C4-2B (cell line): ENCODE data around the gene MIPEP.

Experiments
- ZFX ChIP-seq: fragments of 450-650 bp; IDR thresholded peaks from 2 replicates; pipeline ENCODE4 v1.6.1; 2017
- TF ChIP-seq, protein P1 (sequence below): fragments of 450-650 bp; conservative IDR thresholded peaks from 2 replicates; pipeline ENCODE4 v1.5.1; 2017; ENCODE audit warnings: mild to moderate bottlenecking

DNA sequence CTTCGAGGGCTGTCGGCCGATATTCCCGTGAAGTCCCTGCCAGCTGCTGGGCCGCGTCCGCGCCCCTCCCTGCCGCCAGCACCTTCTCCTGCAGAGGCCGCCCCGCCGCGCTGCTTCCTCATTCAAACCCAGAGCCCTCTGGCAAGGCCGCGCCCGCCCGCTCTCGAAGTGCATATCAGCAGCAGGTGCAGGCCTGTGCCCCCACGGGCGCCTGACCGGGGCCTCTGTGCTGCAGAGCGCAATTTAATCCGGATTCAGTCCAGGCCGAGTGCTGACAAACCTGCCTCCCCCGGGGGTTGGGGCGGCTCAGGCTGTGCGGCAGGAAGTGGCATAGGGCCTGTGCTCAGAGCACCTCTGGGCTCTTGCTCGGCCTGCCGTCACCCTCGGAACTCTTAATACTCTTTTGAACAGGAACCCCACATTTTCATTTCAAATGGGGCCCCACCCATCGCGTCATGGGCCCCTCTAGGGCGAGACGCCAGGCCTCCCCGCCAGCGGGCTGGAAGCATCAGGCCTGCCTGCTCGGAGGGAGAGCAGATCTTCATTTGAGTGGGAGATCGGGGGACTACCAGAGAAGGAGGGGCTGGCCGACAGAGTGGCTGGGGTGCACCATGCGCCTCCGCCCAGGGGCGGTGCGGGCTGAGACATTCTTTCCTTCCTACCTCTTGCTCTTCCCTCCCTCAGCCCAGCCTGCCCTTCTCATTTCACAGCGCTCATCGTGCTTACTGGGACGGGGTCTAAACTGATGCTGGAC, 193.3 kb downstream of the MIPEP start:
- TF ChIP-seq, protein P1, sequence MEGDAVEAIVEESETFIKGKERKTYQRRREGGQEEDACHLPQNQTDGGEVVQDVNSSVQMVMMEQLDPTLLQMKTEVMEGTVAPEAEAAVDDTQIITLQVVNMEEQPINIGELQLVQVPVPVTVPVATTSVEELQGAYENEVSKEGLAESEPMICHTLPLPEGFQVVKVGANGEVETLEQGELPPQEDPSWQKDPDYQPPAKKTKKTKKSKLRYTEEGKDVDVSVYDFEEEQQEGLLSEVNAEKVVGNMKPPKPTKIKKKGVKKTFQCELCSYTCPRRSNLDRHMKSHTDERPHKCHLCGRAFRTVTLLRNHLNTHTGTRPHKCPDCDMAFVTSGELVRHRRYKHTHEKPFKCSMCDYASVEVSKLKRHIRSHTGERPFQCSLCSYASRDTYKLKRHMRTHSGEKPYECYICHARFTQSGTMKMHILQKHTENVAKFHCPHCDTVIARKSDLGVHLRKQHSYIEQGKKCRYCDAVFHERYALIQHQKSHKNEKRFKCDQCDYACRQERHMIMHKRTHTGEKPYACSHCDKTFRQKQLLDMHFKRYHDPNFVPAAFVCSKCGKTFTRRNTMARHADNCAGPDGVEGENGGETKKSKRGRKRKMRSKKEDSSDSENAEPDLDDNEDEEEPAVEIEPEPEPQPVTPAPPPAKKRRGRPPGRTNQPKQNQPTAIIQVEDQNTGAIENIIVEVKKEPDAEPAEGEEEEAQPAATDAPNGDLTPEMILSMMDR, result no peak
- TF ChIP-seq ZFX, result no peak; the same call in 1 of the 2 replicates
